WI38 (cell line): ENCODE results near the gene NIT1.

Experiments used
- H3K4me3 ChIP-seq: 2 replicates; pipeline ENCODE4 v1.5.1; 2011; ENCODE audit warnings: low read depth, mild to moderate bottlenecking, control low read depth, low read length
- TF ChIP-seq, protein P1 (sequence below): IDR thresholded peaks from 2 replicates; pipeline ENCODE4 v1.5.1; 2012; ENCODE audit warnings: low read depth, mild to moderate bottlenecking, control low read depth, low read length

NIT1 gene

GRCh38 chr1:161080441-161081405 lies 37.2 kb upstream of the NIT1 start:
- TF ChIP-seq, protein P1, sequence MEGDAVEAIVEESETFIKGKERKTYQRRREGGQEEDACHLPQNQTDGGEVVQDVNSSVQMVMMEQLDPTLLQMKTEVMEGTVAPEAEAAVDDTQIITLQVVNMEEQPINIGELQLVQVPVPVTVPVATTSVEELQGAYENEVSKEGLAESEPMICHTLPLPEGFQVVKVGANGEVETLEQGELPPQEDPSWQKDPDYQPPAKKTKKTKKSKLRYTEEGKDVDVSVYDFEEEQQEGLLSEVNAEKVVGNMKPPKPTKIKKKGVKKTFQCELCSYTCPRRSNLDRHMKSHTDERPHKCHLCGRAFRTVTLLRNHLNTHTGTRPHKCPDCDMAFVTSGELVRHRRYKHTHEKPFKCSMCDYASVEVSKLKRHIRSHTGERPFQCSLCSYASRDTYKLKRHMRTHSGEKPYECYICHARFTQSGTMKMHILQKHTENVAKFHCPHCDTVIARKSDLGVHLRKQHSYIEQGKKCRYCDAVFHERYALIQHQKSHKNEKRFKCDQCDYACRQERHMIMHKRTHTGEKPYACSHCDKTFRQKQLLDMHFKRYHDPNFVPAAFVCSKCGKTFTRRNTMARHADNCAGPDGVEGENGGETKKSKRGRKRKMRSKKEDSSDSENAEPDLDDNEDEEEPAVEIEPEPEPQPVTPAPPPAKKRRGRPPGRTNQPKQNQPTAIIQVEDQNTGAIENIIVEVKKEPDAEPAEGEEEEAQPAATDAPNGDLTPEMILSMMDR = no peak
- no peak overlapping the region for H3K4me3 ChIP-seq

DNA sequence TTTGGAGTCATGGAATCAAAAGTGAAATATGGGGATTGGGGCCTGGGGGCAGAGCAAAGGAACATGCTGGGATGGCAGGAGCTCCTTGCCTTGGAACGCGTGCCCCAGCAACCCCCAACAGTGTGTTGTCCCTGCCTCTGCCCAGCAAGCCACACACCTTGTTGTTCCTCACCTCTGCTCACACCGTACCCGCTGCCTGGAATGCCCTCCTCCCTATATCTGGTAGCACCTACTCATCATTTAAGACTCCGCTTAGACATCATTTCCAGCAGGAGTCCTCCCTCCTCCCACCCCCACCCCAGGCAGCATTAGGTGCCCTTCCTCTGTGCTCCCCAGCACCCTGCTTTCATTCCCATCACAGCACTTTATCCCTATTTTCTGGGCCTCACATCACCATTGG lies 36.4 kb upstream of the NIT1 start:
- no peak overlapping the region for H3K4me3 ChIP-seq
- TF ChIP-seq, protein P1 = no peak

DNA sequence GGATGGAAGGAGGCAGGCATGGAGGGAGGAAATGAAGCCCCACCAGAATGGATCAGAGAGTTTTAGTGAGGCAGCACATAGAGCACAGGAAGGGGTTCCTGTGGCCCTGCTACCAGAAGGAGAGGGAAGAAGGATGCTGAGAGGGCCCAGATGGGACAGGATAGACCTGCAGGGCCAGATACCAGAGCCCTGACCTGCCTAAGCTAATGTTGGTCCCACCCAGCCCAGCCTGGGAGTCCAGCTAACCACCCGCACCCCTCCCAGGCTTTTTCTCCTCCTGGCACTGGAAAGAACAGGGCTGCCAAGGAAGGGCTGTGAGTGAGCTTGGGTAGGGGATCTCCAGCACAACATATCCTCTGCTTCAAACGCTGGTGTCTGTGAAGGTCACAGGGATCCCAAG lies 35.4 kb upstream of the NIT1 start:
- no peak overlapping the region for H3K4me3 ChIP-seq
- TF ChIP-seq, protein P1 = no peak

- H3K4me3 ChIP-seq = no peak overlapping the region
Observed at GRCh38 chr1:161082996-161083747, 34.7 kb upstream of the NIT1 start.

GRCh38 chr1:161083748-161084596 lies 33.9 kb upstream of the NIT1 start:
- H3K4me3 ChIP-seq = no peak overlapping the region
- TF ChIP-seq, protein P1 = no peak

More at GRCh38 chr1:161082996-161083747, 34.7 kb upstream of the NIT1 start:
- TF ChIP-seq, protein P1 = no peak

DNA sequence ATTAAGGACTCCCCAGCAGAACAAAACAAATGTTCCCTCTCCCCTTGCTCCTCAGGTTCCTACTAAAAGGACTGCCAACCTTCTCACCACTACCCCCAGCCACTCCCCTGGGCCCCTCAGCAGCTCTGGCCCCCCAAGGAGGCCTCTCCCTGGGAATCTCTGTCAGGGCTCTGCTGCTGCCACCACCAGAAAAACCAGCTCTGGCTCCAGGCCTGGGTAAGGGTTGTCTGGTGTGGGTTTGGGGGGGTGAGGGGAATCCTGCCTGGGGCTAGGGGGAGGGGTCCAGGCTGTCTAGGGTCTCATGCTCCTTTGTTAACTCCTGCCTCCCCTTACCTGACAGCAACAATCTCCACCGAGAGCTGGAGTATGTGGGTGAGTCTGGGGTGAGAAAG lies 33.3 kb upstream of the NIT1 start:
- H3K4me3 ChIP-seq = no peak overlapping the region
- TF ChIP-seq, protein P1 = no peak
